Measurements from ENCODE around the gene ZNF79. TPM values are rescaled to one million over a fixed set of nuclear protein-coding genes. Genes with fewer than 3 reads are reported as not detected.

Gene ZNF79
- total RNA-seq, 1 donor = 12.5 TPM

- no peak for DNase-seq (ENCODE audit: low read depth)
- H3K4me3 ChIP-seq (ENCODE audit: low read depth, low read length) = no peak overlapping the region
- no peak for TF ChIP-seq CTCF (IDR thresholded peaks at IDR 0.05; ENCODE audit: insufficient read depth, low read depth, low read length)
Observed at GRCh38 chr9:127404631-127405030, 19.6 kb upstream of the ZNF79 start.

- H3K4me3 ChIP-seq (ENCODE audit: low read depth, low read length) = no peak overlapping the region
- no peak for TF ChIP-seq CTCF (IDR thresholded peaks at IDR 0.05; ENCODE audit: insufficient read depth, low read depth, low read length)
Observed at GRCh38 chr9:127405344-127406125, 18.6 kb upstream of the ZNF79 start.

GRCh38 chr9:127406799-127407491, 17.2 kb upstream of the ZNF79 start:
- no peak overlapping the region for H3K4me3 ChIP-seq (ENCODE audit: low read depth, low read length)
- TF ChIP-seq CTCF (IDR thresholded peaks at IDR 0.05; ENCODE audit: insufficient read depth, low read depth, low read length) = no peak
- no peak for DNase-seq (ENCODE audit: low read depth)

More at GRCh38 chr9:127405344-127406125, 18.6 kb upstream of the ZNF79 start:
- DNase-seq (ENCODE audit: low read depth) = no peak

GRCh38 chr9:127407492-127407843, 16.7 kb upstream of the ZNF79 start:
- H3K4me3 ChIP-seq (ENCODE audit: low read depth, low read length) = no peak overlapping the region
- no peak for DNase-seq (ENCODE audit: low read depth)

GRCh38 chr9:127411122-127411521, 13.1 kb upstream of the ZNF79 start:
- no peak overlapping the region for H3K4me3 ChIP-seq (ENCODE audit: low read depth, low read length)
- DNase-seq (ENCODE audit: low read depth) = no peak
- TF ChIP-seq CTCF (IDR thresholded peaks at IDR 0.05; ENCODE audit: insufficient read depth, low read depth, low read length) = no peak

More at GRCh38 chr9:127407492-127407843, 16.7 kb upstream of the ZNF79 start:
- no peak for TF ChIP-seq CTCF (IDR thresholded peaks at IDR 0.05; ENCODE audit: insufficient read depth, low read depth, low read length)

GRCh38 chr9:127415141-127415540, 9.0 kb upstream of the ZNF79 start:
- no peak for DNase-seq (ENCODE audit: low read depth)
- TF ChIP-seq CTCF (IDR thresholded peaks at IDR 0.05; ENCODE audit: insufficient read depth, low read depth, low read length) = no peak
- H3K4me3 ChIP-seq (ENCODE audit: low read depth, low read length) = no peak overlapping the region

Measured in fibroblast of villous mesenchyme (primary cell).